WERI-Rb-1 (cell line): ENCODE measurements around the gene NUDT8.

Source experiments
- DNase-seq: peaks from one replicate; pipeline ENCODE4 v3.0.0-alpha.2; 2020
- H3K27ac ChIP-seq: fragments of 250-450 bp; sonication (Bioruptor Pico); 2 replicates; pipeline ENCODE4 v1.5.1; 2020; ENCODE audit warnings: mild to moderate bottlenecking, moderate library complexity
- H3K27me3 ChIP-seq: fragments of 250-450 bp; sonication (Bioruptor Pico); 2 replicates; pipeline ENCODE4 v1.5.1; 2021; ENCODE audit warnings: mild to moderate bottlenecking, low read depth, moderate library complexity; ENCODE audit not compliant: insufficient read depth, severe bottlenecking
- H3K36me3 ChIP-seq: fragments of 250-450 bp; sonication (Bioruptor Pico); 2 replicates; pipeline ENCODE4 v1.5.1; 2020; ENCODE audit warnings: mild to moderate bottlenecking, moderate library complexity
- H3K4me3 ChIP-seq: 2 replicates; pipeline ENCODE4 v1.5.1; 2011; ENCODE audit warnings: low read depth, mild to moderate bottlenecking, control low read depth, low read length
- H3K9me3 ChIP-seq: fragments of 250-450 bp; sonication (Bioruptor Pico); 2 replicates; pipeline ENCODE4 v1.5.1; 2021; ENCODE audit warnings: mild to moderate bottlenecking, moderate library complexity; ENCODE audit not compliant: severe bottlenecking
- TF ChIP-seq, protein P1 (sequence below): IDR thresholded peaks from 2 replicates; pipeline ENCODE4 v1.5.1; 2011; ENCODE audit warnings: low read depth, mild to moderate bottlenecking, control low read depth, inconsistent platforms, low read length

NUDT8 gene

DNA sequence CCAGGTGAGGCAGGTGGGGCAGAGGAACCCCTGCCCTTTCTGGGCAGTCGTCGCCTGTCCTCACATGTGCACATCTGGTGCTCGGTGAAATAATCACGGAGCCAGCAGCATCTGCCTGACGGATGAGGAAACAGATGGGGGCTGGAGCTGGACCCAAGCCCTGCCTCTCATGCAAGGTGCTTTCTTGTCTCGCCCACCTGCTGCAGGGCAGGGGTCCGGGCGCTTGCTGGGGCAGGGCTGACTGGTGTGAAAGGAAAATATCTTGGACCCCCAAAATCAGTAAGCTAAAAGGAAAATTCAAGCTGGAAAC is 41.4 kb upstream of the NUDT8 start:
- no peaks in the 10 kb centered on the region for H3K9me3 ChIP-seq
- no peaks in the 10 kb centered on the region for H3K36me3 ChIP-seq
- no peak for DNase-seq
- no peak overlapping the region for H3K4me3 ChIP-seq
- H3K27me3 ChIP-seq, result no peaks in the 10 kb centered on the region
- no peak overlapping the region for H3K27ac ChIP-seq
- TF ChIP-seq, protein P1, sequence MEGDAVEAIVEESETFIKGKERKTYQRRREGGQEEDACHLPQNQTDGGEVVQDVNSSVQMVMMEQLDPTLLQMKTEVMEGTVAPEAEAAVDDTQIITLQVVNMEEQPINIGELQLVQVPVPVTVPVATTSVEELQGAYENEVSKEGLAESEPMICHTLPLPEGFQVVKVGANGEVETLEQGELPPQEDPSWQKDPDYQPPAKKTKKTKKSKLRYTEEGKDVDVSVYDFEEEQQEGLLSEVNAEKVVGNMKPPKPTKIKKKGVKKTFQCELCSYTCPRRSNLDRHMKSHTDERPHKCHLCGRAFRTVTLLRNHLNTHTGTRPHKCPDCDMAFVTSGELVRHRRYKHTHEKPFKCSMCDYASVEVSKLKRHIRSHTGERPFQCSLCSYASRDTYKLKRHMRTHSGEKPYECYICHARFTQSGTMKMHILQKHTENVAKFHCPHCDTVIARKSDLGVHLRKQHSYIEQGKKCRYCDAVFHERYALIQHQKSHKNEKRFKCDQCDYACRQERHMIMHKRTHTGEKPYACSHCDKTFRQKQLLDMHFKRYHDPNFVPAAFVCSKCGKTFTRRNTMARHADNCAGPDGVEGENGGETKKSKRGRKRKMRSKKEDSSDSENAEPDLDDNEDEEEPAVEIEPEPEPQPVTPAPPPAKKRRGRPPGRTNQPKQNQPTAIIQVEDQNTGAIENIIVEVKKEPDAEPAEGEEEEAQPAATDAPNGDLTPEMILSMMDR, result no peak

DNA sequence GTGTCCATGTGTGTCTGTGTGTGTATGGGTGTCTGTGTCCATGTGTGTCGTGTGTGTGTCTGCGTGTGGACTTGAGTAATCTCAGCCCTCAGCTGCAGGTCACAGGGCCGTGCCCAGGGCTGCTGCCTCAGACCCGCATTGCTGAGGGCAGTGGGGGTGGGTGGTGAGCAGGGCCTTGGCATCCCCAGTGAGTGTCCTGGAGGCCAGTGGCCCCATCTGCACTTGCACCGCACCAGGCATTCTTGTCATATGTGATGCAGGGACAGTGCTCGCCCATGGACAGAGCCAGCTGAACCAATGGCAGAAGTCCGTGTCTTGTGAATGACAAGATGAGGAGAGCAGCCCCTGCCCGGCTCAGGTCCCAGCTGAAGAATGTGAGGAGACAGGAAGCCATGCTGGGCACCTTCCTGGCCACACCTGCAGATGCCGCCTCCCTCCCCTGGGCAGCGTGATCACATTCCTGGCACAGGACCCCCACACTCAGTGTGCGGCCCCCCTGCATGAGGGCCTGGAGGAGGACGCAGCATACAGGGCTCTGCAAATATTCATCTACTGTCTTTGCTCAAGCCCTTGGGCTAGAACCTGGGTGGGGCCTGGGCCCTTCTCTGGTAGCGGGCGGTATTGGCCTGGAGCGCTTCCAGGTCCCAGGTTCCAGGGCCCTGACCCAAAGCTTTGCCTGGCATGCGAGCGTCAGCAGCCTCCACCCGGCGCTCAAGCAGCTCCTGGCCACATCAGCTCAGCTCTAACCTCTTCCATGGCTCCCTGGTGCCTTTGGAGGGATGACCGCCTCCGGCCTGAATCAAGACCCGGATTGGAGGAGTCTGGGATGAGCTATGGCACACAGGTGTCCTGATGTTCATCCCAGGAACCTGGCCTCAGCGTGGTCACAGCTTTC is 40.8 kb upstream of the NUDT8 start:
- Histone ChIP-seq H3K9me3 (no peaks in the 10 kb centered on the region), H3K4me3 (no peak overlapping the region), H3K27me3 (no peaks in the 10 kb centered on the region), H3K36me3 (no peaks in the 10 kb centered on the region), H3K27ac (no peak overlapping the region)
- DNase-seq, result no peak
- TF ChIP-seq, protein P1, result no peak

DNA sequence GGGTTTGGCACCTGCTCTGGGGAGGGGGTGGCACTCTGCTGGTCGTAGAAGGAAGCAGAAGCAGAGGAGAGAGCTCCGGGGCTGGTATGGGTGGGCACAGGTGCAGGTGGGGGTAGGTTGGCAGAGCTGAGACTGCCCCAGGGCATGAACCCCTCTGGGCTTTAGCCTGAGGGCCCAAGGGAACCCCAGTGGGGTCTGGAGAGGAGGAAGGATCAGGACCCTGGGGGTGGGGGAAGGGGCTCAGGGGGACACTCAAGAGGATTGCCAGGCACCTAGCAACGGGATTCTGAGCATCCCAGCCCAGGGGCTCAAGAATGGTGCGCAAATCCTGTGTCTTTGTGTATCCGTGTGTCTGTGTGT is 38.4 kb upstream of the NUDT8 start:
- TF ChIP-seq, protein P1, result no peak

DNA sequence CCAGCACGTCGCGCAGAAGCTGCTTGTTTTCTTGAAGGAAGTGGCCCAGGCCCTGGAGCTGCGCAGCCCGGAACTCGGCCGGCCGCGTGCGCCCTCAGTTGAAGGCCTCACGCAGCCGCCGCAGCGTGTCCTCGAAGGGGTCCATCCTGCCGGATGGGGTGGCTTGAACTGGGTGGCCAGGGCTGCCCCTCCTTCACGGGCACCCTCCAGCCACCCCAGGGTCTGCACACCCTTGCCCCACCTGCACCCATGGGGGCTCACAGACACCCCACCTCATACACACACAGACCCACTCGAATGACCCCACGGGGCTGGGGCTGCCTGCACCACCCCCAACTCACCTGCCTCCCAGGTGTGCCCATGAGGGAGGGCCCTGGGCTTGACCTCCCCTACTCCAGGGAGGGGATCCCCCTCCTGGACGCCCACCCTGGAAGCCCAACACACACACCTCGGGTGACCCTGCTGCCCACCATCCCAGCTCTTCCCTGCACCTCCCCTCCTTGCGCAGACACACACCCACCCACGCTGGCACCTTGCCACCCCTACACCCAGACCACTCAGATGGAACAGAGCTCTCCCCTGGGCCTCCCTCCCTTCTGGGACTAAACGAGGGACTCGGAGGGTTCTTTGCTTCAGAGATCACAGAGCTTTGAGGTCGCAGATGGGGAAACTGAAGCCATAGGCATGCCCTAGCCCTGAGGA is 37.9 kb upstream of the NUDT8 start:
- no peak overlapping the region for H3K27ac ChIP-seq
- no peak overlapping the region for H3K4me3 ChIP-seq
- H3K9me3 ChIP-seq, result no peaks in the 10 kb centered on the region
- H3K27me3 ChIP-seq, result no peaks in the 10 kb centered on the region
- no peaks in the 10 kb centered on the region for H3K36me3 ChIP-seq
- DNase-seq, result no peak
- TF ChIP-seq, protein P1, result no peak

More for the DNA sequence above, 38.4 kb upstream of the NUDT8 start:
- no peaks in the 10 kb centered on the region for H3K9me3 ChIP-seq
- no peak overlapping the region for H3K27ac ChIP-seq
- H3K36me3 ChIP-seq, result no peaks in the 10 kb centered on the region
- no peak overlapping the region for H3K4me3 ChIP-seq
- no peaks in the 10 kb centered on the region for H3K27me3 ChIP-seq
- no peak for DNase-seq

DNA sequence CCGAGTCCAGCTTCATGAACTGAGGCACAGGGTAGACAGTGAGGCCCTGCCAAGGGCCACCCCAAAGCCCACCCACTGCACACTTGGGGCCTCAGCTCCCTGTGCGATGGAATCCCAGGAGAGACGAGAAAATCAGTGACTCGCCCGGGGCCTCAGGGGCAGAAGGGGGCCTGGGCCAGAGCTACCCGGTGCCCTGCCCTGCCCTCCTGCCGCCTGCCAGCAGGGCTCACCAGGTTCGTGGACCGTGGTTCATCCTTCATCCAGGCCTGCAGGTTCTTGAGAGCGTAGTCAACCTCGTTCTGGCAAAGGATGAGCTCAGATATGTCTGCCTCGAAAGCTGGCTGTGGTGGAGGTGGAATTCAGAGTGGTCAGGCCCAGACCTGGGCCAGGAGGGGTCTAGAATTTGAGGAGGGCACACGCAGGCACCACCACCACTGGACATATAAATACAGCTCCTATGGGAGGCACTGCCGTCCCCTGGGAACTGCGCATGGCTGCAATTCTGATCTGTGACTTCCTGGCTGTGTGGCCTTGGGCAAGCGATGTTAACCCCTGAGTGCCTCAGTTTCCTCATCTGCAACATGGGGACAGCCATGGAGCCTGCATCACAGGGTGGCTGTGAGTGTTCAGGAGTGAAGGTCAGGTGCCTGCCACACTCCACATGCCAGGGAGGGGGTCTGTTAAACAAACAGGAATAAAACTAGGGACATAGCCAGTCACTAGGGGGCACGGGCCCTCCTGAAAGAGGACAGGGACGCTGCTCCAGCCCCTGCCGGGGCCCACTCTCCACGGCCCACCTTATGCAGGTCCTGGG is 37.1 kb upstream of the NUDT8 start:
- Histone ChIP-seq H3K27me3 (no peaks in the 10 kb centered on the region), H3K9me3 (no peaks in the 10 kb centered on the region), H3K4me3 (no peak overlapping the region), H3K27ac (no peak overlapping the region), H3K36me3 (no peaks in the 10 kb centered on the region)
- no peak for DNase-seq
- TF ChIP-seq, protein P1, result no peak
